Ascending aorta (tissue), 2 donors: ENCODE results near the gene TARDBP. TPM values are rescaled to one million over a fixed set of nuclear protein-coding genes. Genes with fewer than 3 reads are reported as not detected.
A peak's percentile ranks its signal among the peaks of the same experiment; 100 is the strongest.
"Not testable (repeated sequence)": the region's sequence is repeated elsewhere in the genome, so short reads cannot be mapped to it uniquely, and the experiment has no call there.

Experiments
- DNase-seq, 2 donors: peaks; one replicate each; pipeline ENCODE4 v3.0.0-alpha.2; 2019; ENCODE audit warnings: low spot score in 2 of 2
- H3K27ac ChIP-seq, 2 donors: fragments of 200-600 bp; sonication (generic); one replicate each; pipeline ENCODE4 v1.5.1; 2016 to 2017; ENCODE audit warnings: mild to moderate bottlenecking in 1 of 2
- H3K27me3 ChIP-seq: fragments of 200-600 bp; sonication (generic); one replicate; pipeline ENCODE4 v1.5.1; 2017
- H3K36me3 ChIP-seq, 2 donors: fragments of 200-600 bp; sonication (generic); one replicate each; pipeline ENCODE4 v1.5.1; 2016
- H3K4me1 ChIP-seq, 2 donors: fragments of 200-600 bp; sonication (generic); one replicate each; pipeline ENCODE4 v1.5.1; 2016 to 2017; ENCODE audit warnings: mild to moderate bottlenecking in 1 of 2
- H3K4me3 ChIP-seq, 2 donors: fragments of 200-600 bp; sonication (generic); one replicate each; pipeline ENCODE4 v1.5.1; 2016 to 2017; ENCODE audit warnings: mild to moderate bottlenecking in 1 of 2
- H3K9me3 ChIP-seq, 2 donors: fragments of 200-600 bp; sonication (generic); one replicate each; pipeline ENCODE4 v1.5.1; 2016
- intact Hi-C: fragments of 100-400 bp; cut with DNase I; formaldehyde crosslinking; loops from one replicate; pipeline ENCODE4 v1.15.1; 2023
- total RNA-seq: library from RNA; depleted of rRNA; stranded (reverse); fragments of >200 nt; gene quantifications from one replicate; pipeline ENCODE4 v1.1.0, GENCODE V29; 2016
- TF ChIP-seq, protein P1 (sequence below), 3 experiments: fragments of 200-600 bp in 2 of 3; fragments of 450-650 bp in 1 of 3; sonication (generic) in 2 of 3; IDR thresholded peaks; one replicate each; pipeline ENCODE4 v1.5.1; 2016 to 2019; ENCODE audit warnings: antibody characterized with exemption in 3 of 3, mild to moderate bottlenecking in 1 of 3, moderate library complexity in 1 of 3

The TARDBP gene
- total RNA-seq, 1 donor from 2014 or later, result 83.5 TPM

GRCh38 chr1:11013160-11013531 is 692 bp downstream of the TARDBP start:
- H3K9me3 ChIP-seq, result no peaks in the 10 kb centered on the region
- no peaks in the 10 kb centered on the region for H3K27me3 ChIP-seq
- peaks cover 42 to 47% of the 10 kb centered on the region in 2 donors for H3K36me3 ChIP-seq
- TF ChIP-seq, protein P1, sequence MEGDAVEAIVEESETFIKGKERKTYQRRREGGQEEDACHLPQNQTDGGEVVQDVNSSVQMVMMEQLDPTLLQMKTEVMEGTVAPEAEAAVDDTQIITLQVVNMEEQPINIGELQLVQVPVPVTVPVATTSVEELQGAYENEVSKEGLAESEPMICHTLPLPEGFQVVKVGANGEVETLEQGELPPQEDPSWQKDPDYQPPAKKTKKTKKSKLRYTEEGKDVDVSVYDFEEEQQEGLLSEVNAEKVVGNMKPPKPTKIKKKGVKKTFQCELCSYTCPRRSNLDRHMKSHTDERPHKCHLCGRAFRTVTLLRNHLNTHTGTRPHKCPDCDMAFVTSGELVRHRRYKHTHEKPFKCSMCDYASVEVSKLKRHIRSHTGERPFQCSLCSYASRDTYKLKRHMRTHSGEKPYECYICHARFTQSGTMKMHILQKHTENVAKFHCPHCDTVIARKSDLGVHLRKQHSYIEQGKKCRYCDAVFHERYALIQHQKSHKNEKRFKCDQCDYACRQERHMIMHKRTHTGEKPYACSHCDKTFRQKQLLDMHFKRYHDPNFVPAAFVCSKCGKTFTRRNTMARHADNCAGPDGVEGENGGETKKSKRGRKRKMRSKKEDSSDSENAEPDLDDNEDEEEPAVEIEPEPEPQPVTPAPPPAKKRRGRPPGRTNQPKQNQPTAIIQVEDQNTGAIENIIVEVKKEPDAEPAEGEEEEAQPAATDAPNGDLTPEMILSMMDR (IDR thresholded peaks at IDR 0.05), result no peak
- intact Hi-C loops, result loop anchor here (5.0 kb wide), 1 partner anchor 249 kb away; the partner anchor contains the start of gene MTOR
- DNase-seq, result no peak
- H3K27ac ChIP-seq, result peak overlapping the region; percentile 96 to 97
- peak overlapping the region; percentile 98 to 99 for H3K4me3 ChIP-seq
- H3K4me1 ChIP-seq, result peaks cover 14 to 22% of the 10 kb centered on the region in 2 donors

DNA sequence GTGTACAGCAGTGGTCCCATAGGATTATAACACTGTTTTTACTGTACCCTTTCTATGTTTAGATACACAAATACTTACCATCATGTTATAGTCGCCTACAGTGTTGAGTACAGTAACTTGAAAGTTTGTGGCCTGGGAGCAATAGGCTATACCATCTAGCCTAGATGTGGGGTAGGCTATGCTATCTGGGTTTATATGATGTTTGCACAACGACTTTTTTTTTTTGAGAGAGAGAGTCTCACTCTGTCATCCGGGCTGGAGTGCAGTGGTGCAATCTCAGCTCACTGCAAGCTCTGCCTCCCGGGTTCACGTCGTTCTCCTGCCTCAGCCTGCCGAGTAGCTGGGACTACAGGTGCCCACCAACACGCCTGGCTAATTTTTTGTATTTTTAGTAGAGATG is 6.9 kb downstream of the TARDBP start:
- H3K27me3 ChIP-seq, H3K9me3 ChIP-seq, H3K4me3 ChIP-seq, intact Hi-C loops, DNase-seq, H3K27ac ChIP-seq: not testable (repeated sequence)
- H3K36me3 ChIP-seq, result peaks cover 93 to 100% of the 10 kb centered on the region in 2 donors
- peaks cover 7 to 15% of the 10 kb centered on the region in 2 donors for H3K4me1 ChIP-seq

DNA sequence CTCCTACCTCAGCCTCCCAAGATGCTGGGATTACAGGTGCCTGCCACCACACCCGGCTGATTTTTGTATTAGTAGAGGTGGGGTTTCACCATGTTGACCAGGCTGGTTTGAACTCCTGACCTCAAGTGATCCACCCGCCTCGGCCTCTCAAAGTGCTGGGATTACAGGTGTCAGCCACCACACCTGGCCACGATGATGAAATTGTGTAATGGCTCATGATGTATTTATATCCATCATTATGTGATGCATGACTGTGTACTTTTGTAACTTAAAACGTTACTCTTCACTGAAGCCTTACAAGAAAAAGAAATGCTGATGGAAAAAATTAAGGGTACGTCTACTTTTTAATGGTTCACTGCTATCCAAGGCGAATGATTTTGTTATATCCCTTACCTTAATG is 7.5 kb downstream of the TARDBP start:
- TF ChIP-seq, protein P1 (IDR thresholded peaks at IDR 0.05), result no peak
- intact Hi-C loops, result no loop called here

GRCh38 chr1:11023201-11023600 is 10.7 kb downstream of the TARDBP start:
- H3K27me3 ChIP-seq, result no peaks in the 10 kb centered on the region
- no peaks in the 10 kb centered on the region for H3K9me3 ChIP-seq
- no peaks in the 10 kb centered on the region for H3K4me1 ChIP-seq
- H3K36me3 ChIP-seq, result peaks cover 81 to 82% of the 10 kb centered on the region in 2 donors
- no peak for DNase-seq
- TF ChIP-seq, protein P1 (IDR thresholded peaks at IDR 0.05), result no peak
- H3K4me3 ChIP-seq, result no peak overlapping the region
- intact Hi-C loops, result no loop called here
- H3K27ac ChIP-seq, result no peak overlapping the region

More for the DNA sequence above, 7.5 kb downstream of the TARDBP start:
- Histone ChIP-seq H3K4me3 (no peak overlapping the region), H3K4me1 (peaks cover under 1 to 10% of the 10 kb centered on the region in 2 donors), H3K9me3 (no peaks in the 10 kb centered on the region), H3K27ac (no peak overlapping the region), H3K36me3 (peaks cover 93 to 96% of the 10 kb centered on the region in 2 donors), H3K27me3 (no peaks in the 10 kb centered on the region)
- DNase-seq, result no peak

- no peak overlapping the region for H3K4me3 ChIP-seq
- no peak overlapping the region for H3K27ac ChIP-seq
- H3K36me3 ChIP-seq, result peaks cover 70 to 74% of the 10 kb centered on the region in 2 donors
- H3K9me3 ChIP-seq, result no peaks in the 10 kb centered on the region
- H3K4me1 ChIP-seq, result no peaks in the 10 kb centered on the region
- intact Hi-C loops, result no loop called here
- TF ChIP-seq, protein P1 (IDR thresholded peaks at IDR 0.05), result no peak
- no peak for DNase-seq
- H3K27me3 ChIP-seq, result no peaks in the 10 kb centered on the region
These were observed 11.9 kb downstream of the TARDBP start for GRCh38 chr1:11024154-11024873.

GRCh38 chr1:11024874-11025203 is 12.4 kb downstream of the TARDBP start:
- peaks cover 0 to 3% of the 10 kb centered on the region in 2 donors for H3K4me1 ChIP-seq
- H3K36me3 ChIP-seq, result peaks cover 67 to 69% of the 10 kb centered on the region in 2 donors
- no peaks in the 10 kb centered on the region for H3K9me3 ChIP-seq
- no peak overlapping the region for H3K27ac ChIP-seq
- no peak for DNase-seq
- TF ChIP-seq, protein P1 (IDR thresholded peaks at IDR 0.05), result no peak
- intact Hi-C loops, result no loop called here
- no peaks in the 10 kb centered on the region for H3K27me3 ChIP-seq
- no peak overlapping the region for H3K4me3 ChIP-seq
